Adrenal gland (tissue), 5 donors: ENCODE data around the gene C10orf143.

Source experiments
- CTCF ChIP-seq, 6 experiments: fragments of 450-650 bp in 4 of 6; fragments of 200-600 bp in 2 of 6; sonication (generic) in 1 of 6; IDR thresholded peaks; 1 replicate in 5 of 6; 2 replicates in 1 of 6; pipeline versions ENCODE4 v1.5.1 to v1.8.0; 2016 to 2021; ENCODE audit warnings: antibody characterized with exemption in 6 of 6, mild to moderate bottlenecking in 2 of 6, moderate library complexity in 1 of 6
- POLR2A ChIP-seq, 2 donors: fragments of 450-650 bp; IDR thresholded peaks; one replicate each; pipeline ENCODE4 v1.6.1; 2017; ENCODE audit warnings: antibody characterized with exemption in 2 of 2, mild to moderate bottlenecking in 2 of 2, moderate library complexity in 1 of 2
- donor health status: DM: no; HTN: no; CAD: no.

DNA sequence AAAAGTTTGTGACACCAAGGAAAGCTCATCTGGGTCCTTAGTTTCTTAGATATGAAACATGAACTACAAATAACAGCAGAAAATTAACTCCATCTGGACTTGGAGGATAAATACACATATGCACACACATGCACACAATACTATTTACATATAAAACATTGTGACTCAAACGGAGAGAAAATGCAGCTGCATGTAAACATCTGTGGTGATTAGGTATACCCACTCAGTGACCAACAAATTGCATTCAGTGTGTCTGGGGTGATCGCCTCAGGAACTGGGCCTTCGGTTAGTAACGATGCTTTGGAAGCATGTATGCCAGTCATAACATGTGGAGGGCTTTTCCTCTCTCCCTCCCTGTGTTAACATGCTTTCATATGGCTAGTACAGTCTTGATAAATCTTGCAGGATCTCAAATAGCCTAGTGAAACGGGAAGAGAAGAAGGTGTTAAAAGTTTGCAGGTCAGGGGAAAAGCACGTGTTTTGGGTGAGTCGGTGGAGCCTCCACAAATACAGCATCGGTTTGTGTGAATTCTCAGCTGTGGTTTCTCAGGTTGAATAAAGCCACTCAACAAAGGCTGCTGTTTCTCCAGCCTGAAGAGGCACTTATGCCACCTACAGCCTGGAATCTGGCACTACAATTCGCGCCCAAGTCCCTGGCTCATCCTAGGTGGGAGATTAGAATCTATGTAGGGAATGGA, 16.9 kb upstream of the C10orf143 start:
- TF ChIP-seq CTCF (IDR thresholded peaks at IDR 0.05) (peak; percentile 40 to 71 (median 62)), POLR2A (IDR thresholded peaks at IDR 0.05) (no peak)
